Left cardiac atrium (tissue), 4 donors: ENCODE results near the gene IQCK. TPM values are rescaled to one million over a fixed set of nuclear protein-coding genes. Genes with fewer than 3 reads are reported as not detected.

Experiments used
- ATAC-seq, 2 donors: fragments of 200-7000 bp; cut with Tn5 transposase; one replicate each; pipeline ENCODE4 v1.9.1; 2020; ENCODE audit warnings: mild to moderate bottlenecking in 2 of 2, moderate library complexity in 2 of 2
- DNase-seq: peaks from one replicate; pipeline ENCODE4 v3.0.0-alpha.2; 2020
- intact Hi-C, 2 donors: fragments of 100-400 bp; cut with DNase I; formaldehyde crosslinking; loops; one replicate each; pipeline versions ENCODE4 v1.14.1 to v1.15.1; 2022 to 2023
- total RNA-seq, 2 donors: library from RNA; stranded (reverse); fragmentation: NEBNext Ultra II Directional; extraction: Animal tissue kit (Norgen Biotek cat#: 25700); gene quantifications; one replicate each; pipeline ENCODE4 v1.2.1, GENCODE V29; 2021
- donor health status: DM: no; HTN: yes; CAD: no.
- donor health status: DM: no; HTN: yes; CAD: no; lungs with severe emphysema.
- donor health status: DM: yes; HTN: yes; CAD: no.
- donor health status: Dilated cardiomyopathy.

IQCK gene
- total RNA-seq, 2 donors from 2014 or later: 4.3 to 6.6 TPM

- intact Hi-C loops: no loop called here
- no peak for ATAC-seq
These were observed 20.2 kb upstream of the IQCK start for GRCh38 chr16:19697756-19698318.

DNA sequence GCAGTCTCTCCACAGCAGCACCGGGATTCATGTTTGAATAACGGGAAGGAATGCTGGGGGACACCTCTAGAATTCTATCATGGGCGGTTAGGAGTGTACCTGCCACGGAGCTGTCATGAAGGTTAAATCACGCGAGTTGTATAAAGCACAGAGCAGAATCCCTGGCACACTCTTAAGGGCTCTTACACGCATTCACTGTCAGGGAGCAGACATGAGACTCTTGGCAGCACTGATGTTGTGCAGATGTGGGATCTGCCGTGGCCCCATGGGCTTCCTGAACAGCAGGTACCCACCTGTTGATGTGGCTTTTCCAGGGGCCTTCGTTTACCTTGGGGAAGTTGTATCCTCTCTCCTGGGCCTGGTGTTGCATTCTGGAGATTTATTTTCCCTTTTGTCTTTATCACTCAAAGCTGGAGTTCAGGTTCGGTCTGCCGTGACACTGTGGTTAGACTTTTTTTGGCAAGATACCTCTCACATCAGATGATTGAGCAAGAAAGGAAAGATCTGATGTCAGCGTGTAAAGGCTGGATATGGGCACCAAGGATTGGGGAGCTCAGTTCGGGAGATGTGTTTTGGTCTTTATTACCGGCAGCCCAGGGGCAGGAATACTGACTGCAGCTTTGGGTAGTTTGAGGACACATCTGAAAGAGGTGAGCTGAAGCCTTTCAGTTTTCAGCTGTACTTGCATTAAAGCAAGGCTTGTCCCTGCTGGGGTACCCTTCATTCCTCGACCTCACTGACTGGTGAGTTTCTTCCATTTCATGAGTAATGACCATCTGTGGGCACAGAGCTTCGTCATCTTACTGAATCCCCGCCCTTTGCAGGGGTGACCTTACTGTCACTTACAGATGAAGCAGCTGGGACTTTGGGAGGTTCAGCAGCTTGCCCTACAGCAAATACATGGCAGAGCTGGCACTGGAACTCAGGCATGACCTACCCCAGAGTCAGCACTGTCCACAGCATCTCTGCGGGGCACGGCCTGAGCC lies 19.3 kb upstream of the IQCK start:
- no peak for DNase-seq
- ATAC-seq: peak in 1 of 2 donors; percentile 14
- intact Hi-C loops: no loop called here

More at GRCh38 chr16:19697756-19698318, 20.2 kb upstream of the IQCK start:
- DNase-seq: no peak

DNA sequence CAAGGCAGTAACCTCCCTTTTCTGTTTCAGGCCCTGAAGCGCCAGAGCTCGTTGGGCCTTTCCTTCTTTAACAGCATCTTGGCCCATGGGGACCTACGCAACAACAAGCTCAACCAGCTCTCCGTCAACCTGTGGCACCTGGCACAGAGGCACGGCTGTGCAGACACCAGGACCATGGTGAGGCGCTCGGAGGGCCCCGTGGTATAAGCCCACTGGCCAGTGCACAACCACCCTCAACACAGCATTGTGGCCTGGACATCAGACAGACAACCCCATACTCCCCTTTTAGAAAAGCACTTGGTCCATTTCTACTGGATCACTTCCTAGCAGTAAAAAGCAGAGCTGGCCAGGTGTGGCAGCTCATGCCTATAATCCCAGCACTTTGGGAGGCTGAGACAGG lies 18.6 kb upstream of the IQCK start:
- ATAC-seq: no peak
- DNase-seq: no peak
- intact Hi-C loops: no loop called here

GRCh38 chr16:19700319-19700781 lies 17.7 kb upstream of the IQCK start:
- intact Hi-C loops: loop anchor here in 1 of 2 donors (5.0 kb wide), 1 partner anchor 182 kb away; the partner anchor contains the start of gene GPRC5B
- ATAC-seq (peak in 1 of 2 donors; percentile 15), DNase-seq (no peak)

DNA sequence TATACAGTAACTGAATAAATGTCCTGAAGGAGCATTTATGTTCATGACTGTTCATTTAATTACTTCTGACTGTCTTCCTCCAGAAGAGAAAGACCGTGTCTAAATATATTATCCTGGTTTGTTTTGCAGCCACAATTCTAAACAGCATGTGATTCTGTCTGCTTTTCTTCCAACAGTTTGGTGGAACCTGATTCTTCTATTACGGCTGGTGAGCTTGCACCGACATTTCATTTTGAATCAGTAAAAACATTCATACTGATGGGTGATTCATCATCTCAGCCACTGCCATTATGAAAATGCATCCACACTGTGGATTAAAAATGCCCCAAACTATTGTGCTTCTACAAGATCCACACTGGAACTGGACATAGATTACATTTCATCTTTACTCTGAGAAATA lies 17.0 kb upstream of the IQCK start:
- no peak for DNase-seq
- ATAC-seq: no peak
- intact Hi-C loops: loop anchor here in 1 of 2 donors (5.0 kb wide), 1 partner anchor 181 kb away; the partner anchor contains the start of gene GPRC5B

- DNase-seq (no peak), ATAC-seq (no peak)
- intact Hi-C loops: loop anchor here in 1 of 2 donors (5.0 kb wide), 1 partner anchor 179 kb away; the partner anchor contains the start of gene GPRC5B
These were observed 14.7 kb upstream of the IQCK start for GRCh38 chr16:19703172-19703889.

GRCh38 chr16:19704321-19705145 lies 13.5 kb upstream of the IQCK start:
- intact Hi-C loops: loop anchor here in 1 of 2 donors (5.0 kb wide), 1 partner anchor 178 kb away; the partner anchor contains the start of gene GPRC5B
- ATAC-seq: peak in 1 of 2 donors; percentile 62
- no peak for DNase-seq

GRCh38 chr16:19705146-19705501 lies 12.9 kb upstream of the IQCK start:
- DNase-seq: no peak
- intact Hi-C loops: no loop called here
- no peak for ATAC-seq

DNA sequence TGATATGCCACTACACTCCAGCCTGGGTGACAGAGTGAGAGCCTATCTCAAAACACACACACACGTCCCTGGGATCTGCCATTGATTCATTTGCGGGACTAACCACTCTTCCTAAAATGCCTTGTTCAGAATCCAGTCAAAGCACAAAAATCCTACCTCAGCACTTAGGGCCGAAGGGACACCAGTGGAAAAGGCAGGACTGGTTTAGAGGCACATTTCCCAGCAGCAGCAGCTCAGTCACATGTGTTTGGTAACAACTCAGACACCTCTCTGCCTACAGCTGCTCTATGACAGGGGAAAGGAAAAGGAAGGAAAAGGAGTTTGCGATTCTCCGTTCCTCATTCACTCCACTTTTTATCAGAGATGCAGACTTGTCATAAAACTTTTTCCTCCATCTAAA lies 12.2 kb upstream of the IQCK start:
- DNase-seq (no peak), ATAC-seq (no peak)
- intact Hi-C loops: no loop called here

DNA sequence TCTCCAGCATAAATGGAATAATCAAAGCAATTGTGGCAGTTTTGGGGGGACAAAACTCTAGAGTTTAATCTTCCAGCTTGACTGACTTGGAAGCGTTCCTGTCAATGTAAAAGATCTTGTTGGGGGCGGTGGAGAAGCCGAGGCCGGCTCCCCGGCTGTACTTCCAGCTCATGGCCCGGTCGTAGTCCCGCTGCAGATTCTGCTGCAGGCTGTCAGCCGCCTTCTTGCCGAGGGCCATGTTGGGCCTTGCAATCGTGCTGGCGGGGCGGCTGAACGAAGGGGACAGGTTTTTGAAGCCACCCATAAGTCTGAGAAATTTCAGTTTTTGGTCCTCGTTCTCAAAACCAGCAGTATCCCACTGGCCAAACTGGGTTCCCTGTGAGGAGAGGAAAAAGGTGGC lies 11.2 kb upstream of the IQCK start:
- ATAC-seq (no peak), DNase-seq (no peak)
- intact Hi-C loops: no loop called here

GRCh38 chr16:19707569-19708295 lies 10.3 kb upstream of the IQCK start:
- intact Hi-C loops: no loop called here
- DNase-seq (no peak), ATAC-seq (no peak)

DNA sequence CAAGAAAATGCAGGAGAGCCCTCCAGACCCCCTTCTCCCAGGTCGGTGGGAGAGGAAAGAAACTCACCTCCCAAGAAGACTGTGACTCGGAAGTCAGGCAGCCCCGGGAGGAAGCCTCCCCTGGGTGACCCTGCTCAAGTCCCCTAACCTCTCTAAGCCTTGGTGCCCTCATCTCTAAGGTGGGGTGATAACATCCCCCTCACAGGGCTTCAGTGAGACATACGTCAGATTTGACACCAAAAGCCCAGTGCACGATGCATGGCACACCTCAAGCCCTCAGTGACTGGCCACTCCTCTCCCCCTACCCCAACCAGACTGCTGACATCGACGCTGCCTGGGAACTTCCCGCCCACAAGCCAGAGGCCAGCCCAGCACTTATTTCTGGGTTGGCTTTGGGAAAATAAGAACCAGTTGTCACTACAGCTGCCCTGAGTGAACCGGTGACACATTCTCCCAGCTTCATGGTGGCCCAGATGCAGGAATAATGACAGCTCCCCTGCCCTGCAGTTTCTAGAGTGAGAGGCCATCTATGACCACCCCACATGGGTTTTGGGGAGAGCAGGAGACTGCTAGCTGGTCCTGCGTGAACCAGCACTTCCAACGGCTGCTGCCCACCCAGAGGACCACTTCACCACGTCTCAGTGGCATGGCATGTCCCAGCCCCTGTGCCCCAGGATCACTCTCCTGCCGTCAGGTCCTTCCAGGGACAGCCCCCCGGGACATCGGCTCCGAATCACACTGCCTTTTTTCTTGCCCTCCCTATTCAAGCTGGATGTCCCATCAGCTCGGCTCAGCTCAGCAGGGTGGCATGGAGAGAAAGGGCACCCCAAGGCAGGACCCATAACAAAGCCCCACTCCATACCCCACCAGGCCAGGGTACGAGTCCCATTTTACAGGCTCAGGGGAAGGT lies 9.5 kb upstream of the IQCK start:
- DNase-seq (no peak), ATAC-seq (no peak)
- intact Hi-C loops: no loop called here

DNA sequence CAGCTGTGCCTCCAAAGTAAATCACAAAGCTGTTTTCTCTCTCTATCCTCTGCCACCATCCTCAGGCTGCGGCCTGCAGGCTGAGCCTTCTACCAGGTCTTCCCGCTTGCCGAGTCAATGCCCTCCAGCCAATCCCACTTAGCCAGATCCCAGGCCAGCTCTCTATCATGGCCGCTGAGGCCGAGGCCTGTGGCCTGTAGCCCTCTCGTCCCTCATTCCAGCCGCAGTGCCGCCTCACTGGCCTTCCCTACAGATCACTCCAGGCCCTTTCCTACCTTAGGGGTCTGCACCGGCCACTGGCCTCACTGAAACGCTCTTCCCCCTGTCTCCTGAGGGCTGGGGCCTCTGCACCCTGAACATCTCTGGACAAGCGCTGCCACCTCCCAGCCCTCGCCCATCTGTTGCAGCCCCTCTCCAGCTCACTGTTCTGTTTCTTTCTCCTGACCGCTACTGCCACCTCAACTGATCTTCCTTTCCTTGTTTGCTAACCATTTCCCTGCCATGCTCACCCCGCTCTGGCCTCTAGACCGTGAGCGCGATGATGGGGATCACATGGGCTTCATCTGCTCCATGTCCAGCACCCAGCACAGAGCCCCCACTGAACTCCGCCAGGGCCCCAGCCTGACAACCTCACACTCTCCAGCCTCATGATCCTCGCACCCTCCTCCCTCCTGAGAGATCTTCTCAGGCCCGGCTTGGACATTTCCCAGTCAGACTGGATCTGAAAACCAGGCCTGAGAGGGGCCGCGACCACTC lies 8.5 kb upstream of the IQCK start:
- ATAC-seq (no peak), DNase-seq (no peak)
- intact Hi-C loops: loop anchor here in 1 of 2 donors (10.0 kb wide), 1 partner anchor 175 kb away; the partner anchor contains the start of gene GPRC5B

DNA sequence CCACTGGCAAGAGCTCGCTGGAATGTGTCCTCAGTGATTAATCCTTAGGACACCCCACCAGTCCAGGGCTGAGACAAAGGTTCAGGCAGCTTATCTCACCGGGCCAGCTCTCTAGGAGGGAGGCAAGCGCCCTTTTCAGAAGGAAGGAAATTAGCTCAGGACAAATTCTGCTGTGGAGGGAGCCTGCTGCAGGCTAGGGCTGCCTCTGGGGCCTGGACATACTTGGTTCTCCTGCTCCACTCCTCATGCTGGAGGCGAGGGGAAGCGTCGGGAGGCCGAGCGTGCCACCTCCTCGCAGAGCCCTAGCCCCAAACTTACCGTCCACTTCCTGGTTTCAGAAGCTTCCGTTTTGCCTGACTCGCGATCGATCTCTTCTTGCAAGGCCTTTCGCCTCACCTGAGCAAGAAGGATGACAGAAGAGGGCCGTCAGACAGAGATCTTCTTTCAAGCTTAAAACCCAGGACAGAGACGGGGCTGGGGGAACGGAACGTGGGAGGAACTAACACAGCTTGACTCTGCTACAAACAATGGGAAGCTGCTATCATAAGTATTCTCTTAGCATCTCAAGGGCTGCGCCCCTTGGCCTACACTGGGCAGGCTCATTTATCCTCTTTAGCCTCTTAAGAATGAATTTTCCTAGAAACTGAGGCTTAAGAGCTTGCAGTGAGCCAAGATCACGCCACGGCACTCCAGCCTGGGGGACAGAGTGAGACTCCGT lies 7.7 kb upstream of the IQCK start:
- DNase-seq (no peak), ATAC-seq (peak; percentile 25 to 36)
- intact Hi-C loops: loop anchor here in 1 of 2 donors (10.0 kb wide), 1 partner anchor 174 kb away; the partner anchor contains the start of gene GPRC5B

GRCh38 chr16:19710991-19711545 lies 7.0 kb upstream of the IQCK start:
- intact Hi-C loops: loop anchor here in 1 of 2 donors (10.0 kb wide), 1 partner anchor 174 kb away; the partner anchor contains the start of gene GPRC5B
- ATAC-seq (no peak), DNase-seq (no peak)
